Measurements from ENCODE around the gene NXPH3.

- no peak for TF ChIP-seq CTCF (conservative IDR thresholded peaks at IDR 0.05; ENCODE audit: low read depth, low read length)
- no peak for TF ChIP-seq EZH2 (IDR thresholded peaks at IDR 0.05; ENCODE audit: low read length, unreplicated experiment)
- TF ChIP-seq EZH2phosphoT487 (IDR thresholded peaks at IDR 0.05; ENCODE audit: borderline replicate concordance, low read length), result no peak
Observed at GRCh38 chr17:49602783-49603182, 27.1 kb downstream of the NXPH3 start.

Measured in PC-3 (cell line).